Keratinocyte (primary cell): ENCODE measurements around the gene TDP1.

Experiments used
- EZH2 ChIP-seq: IDR thresholded peaks from one replicate; pipeline ENCODE4 v1.6.1; 2012; ENCODE audit warnings: inconsistent platforms, mild to moderate bottlenecking, low read length, moderate library complexity
- TF ChIP-seq, protein P1 (sequence below), 3 experiments: IDR thresholded peaks in 1 of 3; conservative IDR thresholded peaks in 1 of 3; optimal IDR thresholded peaks in 1 of 3; 2 replicates in 2 of 3; 3 replicates in 1 of 3; pipeline versions ENCODE3 to v1.5.1; 2011; ENCODE audit warnings: low read length in 3 of 3, mild to moderate bottlenecking in 3 of 3, moderate library complexity in 2 of 3, control low read depth in 1 of 3, inconsistent platforms in 1 of 3; ENCODE audit not compliant: insufficient read depth in 2 of 3; ENCODE audit errors: extremely low read depth in 1 of 3

- TF ChIP-seq, protein P1, sequence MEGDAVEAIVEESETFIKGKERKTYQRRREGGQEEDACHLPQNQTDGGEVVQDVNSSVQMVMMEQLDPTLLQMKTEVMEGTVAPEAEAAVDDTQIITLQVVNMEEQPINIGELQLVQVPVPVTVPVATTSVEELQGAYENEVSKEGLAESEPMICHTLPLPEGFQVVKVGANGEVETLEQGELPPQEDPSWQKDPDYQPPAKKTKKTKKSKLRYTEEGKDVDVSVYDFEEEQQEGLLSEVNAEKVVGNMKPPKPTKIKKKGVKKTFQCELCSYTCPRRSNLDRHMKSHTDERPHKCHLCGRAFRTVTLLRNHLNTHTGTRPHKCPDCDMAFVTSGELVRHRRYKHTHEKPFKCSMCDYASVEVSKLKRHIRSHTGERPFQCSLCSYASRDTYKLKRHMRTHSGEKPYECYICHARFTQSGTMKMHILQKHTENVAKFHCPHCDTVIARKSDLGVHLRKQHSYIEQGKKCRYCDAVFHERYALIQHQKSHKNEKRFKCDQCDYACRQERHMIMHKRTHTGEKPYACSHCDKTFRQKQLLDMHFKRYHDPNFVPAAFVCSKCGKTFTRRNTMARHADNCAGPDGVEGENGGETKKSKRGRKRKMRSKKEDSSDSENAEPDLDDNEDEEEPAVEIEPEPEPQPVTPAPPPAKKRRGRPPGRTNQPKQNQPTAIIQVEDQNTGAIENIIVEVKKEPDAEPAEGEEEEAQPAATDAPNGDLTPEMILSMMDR (optimal IDR thresholded peaks at IDR 0.05 in 1 of 3, IDR thresholded peaks at IDR 0.05 in 1 of 3, conservative IDR thresholded peaks at IDR 0.05 in 1 of 3; ENCODE audit: extremely low read depth in 1 of 3, insufficient read depth in 2 of 3, low read length in 3 of 3) = no peak
- TF ChIP-seq EZH2 = no peak
These were observed 29.0 kb upstream of the TDP1 start for GRCh38 chr14:89926694-89927093.
